Gastrocnemius medialis (tissue), 4 donors: Measurements from ENCODE around the gene DDX10.

Experiments
- CTCF ChIP-seq, 5 experiments: fragments of 450-650 bp in 3 of 5; fragments of 200-600 bp in 2 of 5; sonication (generic) in 2 of 5; IDR thresholded peaks in 4 of 5; conservative IDR thresholded peaks in 1 of 5; 1 replicate in 4 of 5; 2 replicates in 1 of 5; pipeline ENCODE4 v1.5.1; 2016 to 2019; ENCODE audit warnings: antibody characterized with exemption in 5 of 5, mild to moderate bottlenecking in 3 of 5, moderate library complexity in 3 of 5
- POLR2A ChIP-seq, 2 donors: fragments of 450-650 bp; IDR thresholded peaks; one replicate each; pipeline ENCODE4 v1.6.1; 2017; ENCODE audit warnings: antibody characterized with exemption in 2 of 2, mild to moderate bottlenecking in 2 of 2, moderate library complexity in 2 of 2

DNA sequence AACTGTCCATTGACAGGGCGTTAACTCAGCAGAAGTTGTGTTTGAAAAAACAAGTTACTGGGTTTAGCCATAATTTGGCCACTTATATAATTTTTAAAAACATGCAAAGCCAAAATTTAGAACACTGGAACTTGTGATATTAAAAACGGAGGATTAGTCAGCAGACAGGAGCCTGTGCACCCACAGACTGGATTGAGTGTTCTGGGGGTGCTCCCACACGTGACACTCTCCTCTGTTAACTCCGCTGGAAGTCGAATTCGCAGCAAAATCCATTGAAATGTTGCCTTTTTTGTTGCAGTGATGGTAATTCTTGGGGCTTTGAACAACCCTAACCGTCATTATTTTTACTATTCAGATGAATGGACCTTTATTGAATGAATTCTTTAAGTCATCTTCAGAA is 269.8 kb downstream of the DDX10 start:
- TF ChIP-seq CTCF (IDR thresholded peaks at IDR 0.05 in 4 of 5, conservative IDR thresholded peaks at IDR 0.05 in 1 of 5) (no peak), POLR2A (IDR thresholded peaks at IDR 0.05) (no peak)
